Heart left ventricle (tissue), 13 donors: ENCODE results near the gene SYNE2.

Experiments
- CTCF ChIP-seq, 12 donors: fragments of 200-600 bp; sonication (generic) in 4 of 12; IDR thresholded peaks; one replicate each; pipeline versions ENCODE4 v1.5.0 to v1.8.0; 2018 to 2022; ENCODE audit warnings: antibody characterized with exemption in 12 of 12, mild to moderate bottlenecking in 5 of 12
- POLR2A ChIP-seq, 2 donors: fragments of 450-650 bp; IDR thresholded peaks; one replicate each; pipeline ENCODE4 v1.6.1; 2017; ENCODE audit warnings: antibody characterized with exemption in 2 of 2, mild to moderate bottlenecking in 2 of 2, moderate library complexity in 2 of 2
- donor health status: ischemic (EF 13 %, LVEDD 7.1; RV severe dilation, severe dysfunction).
- donor health status: DM: no; HTN: yes; CAD: no.
- donor health status: DM: no; HTN: no; CAD: no.
- donor health status: ischemic (EF 25% LVEDD 6.9; RV normal size, moderate dysfunction).
- donor health status: ischemic (EF 25% LVEDD 5.7; RV mildly dilated, moderate dysfunction).
- donor health status: ischemic (EF 35%, LVEDD 5.7; RV mildly dilated, moderate dysfunction).
- donor health status: nonischemic (EF 11% LVEDD 7.7; RV severe dilation, severe dysfunction).
- donor health status: DM: yes; HTN: yes; CAD: no.
- donor health status: PGD.
- donor health status: ischemic (EF 29% LVEDD 5.4; RV normal size, mild dysfunction).
- donor health status: nonischemic (EF 23%, LVEDD 6.1; RV moderate dilation, normal function).

- no peak for TF ChIP-seq CTCF (IDR thresholded peaks at IDR 0.05)
- TF ChIP-seq POLR2A (IDR thresholded peaks at IDR 0.05), result no peak
These were observed 368.7 kb downstream of the SYNE2 start for GRCh38 chr14:64221391-64222003.
